GM12878 (cell line): Measurements from ENCODE around the gene TNFAIP1.

Experiments used
- CBFB ChIP-seq: IDR thresholded peaks from 2 replicates; pipeline ENCODE4 v1.6.1; 2016; ENCODE audit warnings: antibody characterized with exemption, low read depth
- CBX3 ChIP-seq: fragments of 200-600 bp; sonication (generic); IDR thresholded peaks from 2 replicates; pipeline ENCODE4 v1.6.1; 2016; ENCODE audit warnings: low read depth, borderline replicate concordance
- EP300 ChIP-seq, 2 experiments: fragments of 150-350 bp in 1 of 2; IDR thresholded peaks; 2 replicates each; pipeline ENCODE4 v1.6.1; 2011 to 2012; ENCODE audit warnings: low read depth in 2 of 2, low read length in 2 of 2, borderline replicate concordance in 1 of 2, improper control_type of control experiment in 1 of 2, inconsistent platforms in 1 of 2; ENCODE audit not compliant: control insufficient read depth in 1 of 2
- EZH2 ChIP-seq: IDR thresholded peaks from 2 replicates; pipeline ENCODE4 v1.6.1; 2012; ENCODE audit warnings: low read depth, mild to moderate bottlenecking, control low read depth, inconsistent platforms, low read length, borderline replicate concordance; ENCODE audit not compliant: control insufficient read depth
- GATAD2B ChIP-seq: fragments of 450-650 bp; conservative IDR thresholded peaks from 2 replicates; pipeline ENCODE4 v1.6.1; 2017; ENCODE audit warnings: low read depth, mild to moderate bottlenecking, moderate library complexity
- POLR2AphosphoS2 ChIP-seq: IDR thresholded peaks from 2 replicates; pipeline ENCODE4 v1.6.1; 2011; ENCODE audit warnings: low read depth, mild to moderate bottlenecking, low read length, improper control_type of control experiment, moderate library complexity
- TBL1XR1 ChIP-seq: IDR thresholded peaks from 2 replicates; pipeline ENCODE4 v1.6.1; 2012; ENCODE audit warnings: low read depth, low read length, improper control_type of control experiment
- TCF12 ChIP-seq: IDR thresholded peaks from 2 replicates; pipeline ENCODE4 v1.6.1; 2011; ENCODE audit warnings: low read depth, mild to moderate bottlenecking, low read length
- ZNF274 ChIP-seq: IDR thresholded peaks from one replicate; pipeline ENCODE4 v1.8.0; 2011; ENCODE audit not compliant: insufficient read length, insufficient read depth
- TF ChIP-seq, protein P1 (sequence below), 3 experiments: IDR thresholded peaks in 2 of 3; conservative IDR thresholded peaks in 1 of 3; 2 replicates each; pipeline ENCODE4 v1.5.1; 2011; ENCODE audit warnings: low read depth in 3 of 3, low read length in 3 of 3, mild to moderate bottlenecking in 3 of 3, control low read depth in 2 of 3, moderate library complexity in 2 of 3, inconsistent platforms in 1 of 3, mixed read lengths in 1 of 3; ENCODE audit not compliant: control insufficient read depth in 2 of 3, insufficient read depth in 1 of 3; ENCODE audit errors: extremely low read depth in 1 of 3
- TF ChIP-seq, protein P2 (sequence below): IDR thresholded peaks from 2 replicates; pipeline ENCODE4 v1.6.1; 2011; ENCODE audit warnings: mild to moderate bottlenecking, low read depth, low read length, moderate library complexity; ENCODE audit not compliant: insufficient replicate concordance
- TF ChIP-seq, protein P3 (sequence below): fragments of 450-650 bp; IDR thresholded peaks from 2 replicates; pipeline ENCODE4 v1.6.1; 2016; ENCODE audit warnings: mild to moderate bottlenecking, moderate library complexity, borderline replicate concordance

DNA sequence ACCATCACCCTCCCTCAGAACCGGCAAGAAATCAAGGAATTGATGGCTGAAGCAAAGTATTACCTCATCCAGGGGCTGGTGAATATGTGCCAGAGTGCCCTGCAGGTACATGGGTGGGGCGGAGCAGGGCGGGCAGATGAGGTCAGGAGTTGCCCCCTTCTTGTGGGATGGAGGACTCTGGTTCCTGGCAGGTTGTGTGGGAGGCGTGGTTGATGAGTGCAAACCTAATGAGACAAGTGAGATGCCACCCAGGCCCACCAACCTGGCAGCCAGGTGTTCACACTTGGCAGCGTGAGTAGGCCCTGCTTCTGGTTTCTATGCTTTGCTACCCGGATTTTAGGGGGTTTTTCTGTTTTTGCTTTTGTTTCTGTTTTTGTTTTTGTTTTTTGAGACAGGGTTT is 4.8 kb downstream of the TNFAIP1 start:
- TF ChIP-seq, protein P1, sequence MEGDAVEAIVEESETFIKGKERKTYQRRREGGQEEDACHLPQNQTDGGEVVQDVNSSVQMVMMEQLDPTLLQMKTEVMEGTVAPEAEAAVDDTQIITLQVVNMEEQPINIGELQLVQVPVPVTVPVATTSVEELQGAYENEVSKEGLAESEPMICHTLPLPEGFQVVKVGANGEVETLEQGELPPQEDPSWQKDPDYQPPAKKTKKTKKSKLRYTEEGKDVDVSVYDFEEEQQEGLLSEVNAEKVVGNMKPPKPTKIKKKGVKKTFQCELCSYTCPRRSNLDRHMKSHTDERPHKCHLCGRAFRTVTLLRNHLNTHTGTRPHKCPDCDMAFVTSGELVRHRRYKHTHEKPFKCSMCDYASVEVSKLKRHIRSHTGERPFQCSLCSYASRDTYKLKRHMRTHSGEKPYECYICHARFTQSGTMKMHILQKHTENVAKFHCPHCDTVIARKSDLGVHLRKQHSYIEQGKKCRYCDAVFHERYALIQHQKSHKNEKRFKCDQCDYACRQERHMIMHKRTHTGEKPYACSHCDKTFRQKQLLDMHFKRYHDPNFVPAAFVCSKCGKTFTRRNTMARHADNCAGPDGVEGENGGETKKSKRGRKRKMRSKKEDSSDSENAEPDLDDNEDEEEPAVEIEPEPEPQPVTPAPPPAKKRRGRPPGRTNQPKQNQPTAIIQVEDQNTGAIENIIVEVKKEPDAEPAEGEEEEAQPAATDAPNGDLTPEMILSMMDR (IDR thresholded peaks at IDR 0.05 in 2 of 3, conservative IDR thresholded peaks at IDR 0.05 in 1 of 3; ENCODE audit: control insufficient read depth in 2 of 3, extremely low read depth in 1 of 3, insufficient read depth in 1 of 3, low read depth in 3 of 3, low read length in 3 of 3): no peak
- no peak for TF ChIP-seq TBL1XR1
- TF ChIP-seq CBX3: no peak
- TF ChIP-seq POLR2AphosphoS2: no peak
- TF ChIP-seq TCF12: no peak
- TF ChIP-seq EP300 (IDR thresholded peaks at IDR 0.05; ENCODE audit: borderline replicate concordance in 1 of 2, control insufficient read depth in 1 of 2, low read depth in 2 of 2, low read length in 2 of 2): no peak
- TF ChIP-seq, protein P2, sequence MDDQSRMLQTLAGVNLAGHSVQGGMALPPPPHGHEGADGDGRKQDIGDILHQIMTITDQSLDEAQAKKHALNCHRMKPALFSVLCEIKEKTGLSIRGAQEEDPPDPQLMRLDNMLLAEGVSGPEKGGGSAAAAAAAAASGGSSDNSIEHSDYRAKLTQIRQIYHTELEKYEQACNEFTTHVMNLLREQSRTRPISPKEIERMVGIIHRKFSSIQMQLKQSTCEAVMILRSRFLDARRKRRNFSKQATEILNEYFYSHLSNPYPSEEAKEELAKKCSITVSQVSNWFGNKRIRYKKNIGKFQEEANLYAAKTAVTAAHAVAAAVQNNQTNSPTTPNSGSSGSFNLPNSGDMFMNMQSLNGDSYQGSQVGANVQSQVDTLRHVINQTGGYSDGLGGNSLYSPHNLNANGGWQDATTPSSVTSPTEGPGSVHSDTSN: no peak
- TF ChIP-seq ZNF274: no peak
- TF ChIP-seq CBFB: no peak
- TF ChIP-seq EZH2: no peak
- no peak for TF ChIP-seq GATAD2B
- TF ChIP-seq, protein P3, sequence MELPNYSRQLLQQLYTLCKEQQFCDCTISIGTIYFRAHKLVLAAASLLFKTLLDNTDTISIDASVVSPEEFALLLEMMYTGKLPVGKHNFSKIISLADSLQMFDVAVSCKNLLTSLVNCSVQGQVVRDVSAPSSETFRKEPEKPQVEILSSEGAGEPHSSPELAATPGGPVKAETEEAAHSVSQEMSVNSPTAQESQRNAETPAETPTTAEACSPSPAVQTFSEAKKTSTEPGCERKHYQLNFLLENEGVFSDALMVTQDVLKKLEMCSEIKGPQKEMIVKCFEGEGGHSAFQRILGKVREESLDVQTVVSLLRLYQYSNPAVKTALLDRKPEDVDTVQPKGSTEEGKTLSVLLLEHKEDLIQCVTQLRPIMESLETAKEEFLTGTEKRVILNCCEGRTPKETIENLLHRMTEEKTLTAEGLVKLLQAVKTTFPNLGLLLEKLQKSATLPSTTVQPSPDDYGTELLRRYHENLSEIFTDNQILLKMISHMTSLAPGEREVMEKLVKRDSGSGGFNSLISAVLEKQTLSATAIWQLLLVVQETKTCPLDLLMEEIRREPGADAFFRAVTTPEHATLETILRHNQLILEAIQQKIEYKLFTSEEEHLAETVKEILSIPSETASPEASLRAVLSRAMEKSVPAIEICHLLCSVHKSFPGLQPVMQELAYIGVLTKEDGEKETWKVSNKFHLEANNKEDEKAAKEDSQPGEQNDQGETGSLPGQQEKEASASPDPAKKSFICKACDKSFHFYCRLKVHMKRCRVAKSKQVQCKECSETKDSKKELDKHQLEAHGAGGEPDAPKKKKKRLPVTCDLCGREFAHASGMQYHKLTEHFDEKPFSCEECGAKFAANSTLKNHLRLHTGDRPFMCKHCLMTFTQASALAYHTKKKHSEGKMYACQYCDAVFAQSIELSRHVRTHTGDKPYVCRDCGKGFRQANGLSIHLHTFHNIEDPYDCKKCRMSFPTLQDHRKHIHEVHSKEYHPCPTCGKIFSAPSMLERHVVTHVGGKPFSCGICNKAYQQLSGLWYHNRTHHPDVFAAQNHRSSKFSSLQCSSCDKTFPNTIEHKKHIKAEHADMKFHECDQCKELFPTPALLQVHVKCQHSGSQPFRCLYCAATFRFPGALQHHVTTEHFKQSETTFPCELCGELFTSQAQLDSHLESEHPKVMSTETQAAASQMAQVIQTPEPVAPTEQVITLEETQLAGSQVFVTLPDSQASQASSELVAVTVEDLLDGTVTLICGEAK: no peak
